GM12878 (cell line): Measurements from ENCODE around the gene SASH3. TPM values are rescaled to one million over a fixed set of nuclear protein-coding genes. Genes with fewer than 3 reads are reported as not detected.

Experiments
- ATAC-seq: fragments of 200-7000 bp; cut with Tn5 transposase; 3 replicates; pipeline ENCODE4 v1.9.1; 2020; ENCODE audit warnings: mild to moderate bottlenecking, moderate library complexity
- BruUV-seq: library from RNA; stranded (reverse); fragments of 400-500 nt; replicated peaks from 2 replicates; lab custom pipeline; 2021; lab: Mats Ljungman, UMichigan
- CTCF ChIA-PET: fragments of 300-600 bp; sonication (Branson Sonifier 250); formaldehyde crosslinking; extraction: SDS; loops from one replicate; lab custom pipeline; 2021; ENCODE audit warnings: inconsistent platforms; lab: Yijun Ruan, JAX
- POLR2A ChIA-PET: fragments of 350-600 bp; formaldehyde crosslinking; extraction: SDS; loops from one replicate; lab custom pipeline; 2021; ENCODE audit warnings: inconsistent platforms; lab: Charles Lee
- RAD21 ChIA-PET: fragments of 300-600 bp; sonication (Branson Sonifier 250); formaldehyde crosslinking; loops from one replicate; lab custom pipeline; 2023; ENCODE audit warnings: antibody characterized with exemption; ENCODE audit not compliant: unreplicated experiment; lab: Charles Lee
- SMC1A ChIA-PET: fragments of 300-600 bp; sonication (Branson Sonifier 250); formaldehyde crosslinking; loops from one replicate; lab custom pipeline; 2023; ENCODE audit not compliant: unreplicated experiment, uncharacterized antibody; lab: Charles Lee
- DNase-seq: peaks from one replicate; pipeline ENCODE4 v3.0.0-alpha.2; 2011; ENCODE audit warnings: low read depth, low spot score
- FAIRE-seq: peaks from 3 replicates; lab custom pipeline; 2011; peaks lifted over from hg19 to GRCh38; lab: Jason Lieb, UNC
- H2AFZ ChIP-seq: 2 replicates; pipeline ENCODE4 v1.6.0; 2011; ENCODE audit warnings: low read depth, low read length, control low read depth; ENCODE audit not compliant: control insufficient read depth
- H3K27ac ChIP-seq: 2 replicates; pipeline ENCODE4 v1.5.1; 2011; ENCODE audit warnings: control low read depth; ENCODE audit not compliant: control insufficient read depth, insufficient read depth
- H3K27me3 ChIP-seq, 2 experiments: replicated peaks in 1 of 2; 2 replicates each; pipeline versions ENCODE4 v1.6.0 to v1.6.1; 2011; ENCODE audit warnings: low read length in 1 of 2; ENCODE audit not compliant: control insufficient read depth in 2 of 2, insufficient read depth in 2 of 2
- H3K36me3 ChIP-seq, 2 experiments: 2 replicates each; pipeline ENCODE4 v1.5.1; 2011; ENCODE audit warnings: low read length in 1 of 2; ENCODE audit not compliant: control insufficient read depth in 2 of 2, insufficient read depth in 2 of 2
- H3K4me1 ChIP-seq: 2 replicates; pipeline ENCODE4 v1.6.1; 2011; ENCODE audit warnings: mild to moderate bottlenecking, low read length, moderate library complexity, mixed read lengths; ENCODE audit not compliant: control insufficient read depth, insufficient read depth
- H3K4me2 ChIP-seq: 2 replicates; pipeline ENCODE4 v1.6.0; 2011; ENCODE audit warnings: control low read depth; ENCODE audit not compliant: control insufficient read depth, insufficient read depth
- H3K4me3 ChIP-seq: fragments of 200-600 bp; sonication (generic); 2 replicates; pipeline ENCODE4 v1.5.1; 2016
- H3K79me2 ChIP-seq: 2 replicates; pipeline ENCODE4 v1.6.0; 2011; ENCODE audit warnings: low read length; ENCODE audit not compliant: control insufficient read depth, insufficient read depth
- H3K9ac ChIP-seq: 2 replicates; pipeline ENCODE4 v1.8.0; 2011; ENCODE audit warnings: low read length, control low read depth, mixed read lengths; ENCODE audit not compliant: control insufficient read depth, insufficient read depth
- H3K9me3 ChIP-seq: replicated peaks from 3 replicates; pipeline ENCODE4 v1.5.1; 2011; ENCODE audit warnings: mild to moderate bottlenecking, low read length; ENCODE audit not compliant: control insufficient read depth, insufficient read depth
- H4K20me1 ChIP-seq: 2 replicates; pipeline ENCODE4 v1.6.0; 2011; ENCODE audit not compliant: control insufficient read depth, insufficient read depth
- BCL11A ChIP-seq: IDR thresholded peaks from 2 replicates; pipeline ENCODE4 v1.6.1; 2011; ENCODE audit warnings: low read depth, low read length
- CHD2 ChIP-seq: IDR thresholded peaks from 2 replicates; pipeline ENCODE4 v1.6.1; 2011; ENCODE audit warnings: low read depth, low read length, improper control_type of control experiment, borderline replicate concordance
- ELK1 ChIP-seq: IDR thresholded peaks from 2 replicates; pipeline ENCODE4 v1.6.1; 2012; ENCODE audit warnings: low read depth, low read length, improper control_type of control experiment
- EP300 ChIP-seq, 2 experiments: fragments of 150-350 bp in 1 of 2; IDR thresholded peaks; 2 replicates each; pipeline ENCODE4 v1.6.1; 2011 to 2012; ENCODE audit warnings: low read depth in 2 of 2, low read length in 2 of 2, borderline replicate concordance in 1 of 2, improper control_type of control experiment in 1 of 2, inconsistent platforms in 1 of 2; ENCODE audit not compliant: control insufficient read depth in 1 of 2
- MEF2A ChIP-seq: IDR thresholded peaks from 2 replicates; pipeline ENCODE4 v1.6.1; 2011; ENCODE audit warnings: low read depth, mild to moderate bottlenecking, low read length, moderate library complexity; ENCODE audit not compliant: insufficient read depth
- RELB ChIP-seq: fragments of 450-650 bp; IDR thresholded peaks from 2 replicates; pipeline ENCODE4 v1.6.1; 2017; ENCODE audit warnings: low read depth, mild to moderate bottlenecking, moderate library complexity
- REST ChIP-seq: IDR thresholded peaks from 2 replicates; pipeline ENCODE4 v1.6.1; 2012; ENCODE audit warnings: mild to moderate bottlenecking, low read depth, low read length
- WRNIP1 ChIP-seq: IDR thresholded peaks from 2 replicates; pipeline ENCODE4 v1.6.1; 2011; ENCODE audit warnings: low read depth, low read length, improper control_type of control experiment, borderline replicate concordance
- WGBS: methylation state at CpG from one replicate; pipeline ENCODE4 v1.1.6; 2016; ENCODE audit warnings: low lambda C conversion rate; ENCODE audit not compliant: insufficient replicate concordance, insufficient coverage; ENCODE audit errors: missing lambda C conversion rate; 5-methylcytosine and 5-hydroxymethylcytosine counted together
- in situ Hi-C: fragments of 300-500 bp; cut with MboI; formaldehyde crosslinking; loops from 9 replicates; pipeline ENCODE4 v1.14.3; 2018; ENCODE audit warnings: mixed read lengths
- intact Hi-C: fragments of 100-400 bp; cut with micrococcal nuclease; formaldehyde crosslinking; loops from one replicate; pipeline ENCODE4 v1.14.2; 2022; ENCODE audit not compliant: unreplicated experiment
- polyA plus RNA-seq, 11 experiments: library from polyadenylated mRNA; depleted of rRNA in 4 of 11; unstranded in 6 of 11; stranded (reverse) in 5 of 11; fragments of >200 nt; fragmentation: Nextera tagmentation in 4 of 11; fragmentation: Illumina TruSeq in 1 of 11; extraction: Ambion mirVana in 4 of 11; extraction: Trizol in 1 of 11; gene quantifications; 1 replicate in 1 of 11; 2 replicates in 10 of 11; pipeline versions ENCODE4 v1.2.1 to v1.2.3, GENCODE V29; 2011 to 2016; ENCODE audit warnings: inconsistent platforms in 2 of 11, missing spikeins in 2 of 11, low read depth in 1 of 11
- total RNA-seq, 4 experiments: library from RNA; depleted of rRNA in 3 of 4; stranded (reverse); fragments of >200 nt in 3 of 4; fragmentation: Illumina TruSeq in 1 of 4; extraction: Trizol in 1 of 4; gene quantifications; 2 replicates each; pipeline versions ENCODE4 v1.2.1 to v1.2.3, GENCODE V29; 2013 to 2021

SASH3 gene
- total and polyA plus RNA-seq, 10 of the 15 experiments (the other 5 are each of a cell fraction or from before 2014, with no cell fraction given), result 23.1 to 233 (median 160) TPM

DNA sequence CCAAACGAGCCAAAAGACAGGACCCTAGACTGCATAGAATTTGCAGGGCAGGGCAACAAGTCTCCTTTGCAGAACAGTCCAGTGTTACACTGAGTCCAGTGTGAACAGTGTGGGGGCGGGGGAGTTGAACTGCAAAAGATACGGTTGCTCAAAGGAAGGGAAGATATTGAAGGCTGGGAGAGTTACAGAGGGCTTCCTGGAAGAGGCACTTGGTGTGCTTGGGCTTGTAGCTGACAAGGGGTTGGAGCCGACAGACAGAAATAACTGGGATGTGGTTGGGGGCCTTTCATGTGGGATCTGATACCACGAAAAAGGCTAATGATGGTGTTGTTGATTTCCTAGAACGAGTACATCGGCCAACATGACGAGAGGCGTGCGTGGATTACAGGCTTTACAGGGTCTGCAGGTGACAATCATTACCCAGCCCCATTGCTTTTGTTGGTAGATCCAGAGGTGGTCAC is 34.9 kb upstream of the SASH3 start:
- H3K9me3 ChIP-seq, result no peaks in the 10 kb centered on the region
- in situ Hi-C loops, result no loop called here
- TF ChIP-seq RELB, result no peak
- TF ChIP-seq WRNIP1, result no peak
- TF ChIP-seq CHD2, result no peak
- no peak for TF ChIP-seq MEF2A
- TF ChIP-seq BCL11A, result no peak
- TF ChIP-seq ELK1, result no peak
- TF ChIP-seq EP300 (IDR thresholded peaks at IDR 0.05; ENCODE audit: borderline replicate concordance in 1 of 2, control insufficient read depth in 1 of 2, low read depth in 2 of 2, low read length in 2 of 2), result no peak
- TF ChIP-seq REST, result no peak
- TF ChIP-seq, all 136 proteins: peak for 0
- FAIRE-seq (no peak), DNase-seq (no peak), ATAC-seq (no peak)
- Histone ChIP-seq H3K9ac (no peak overlapping the region), H3K79me2 (no peaks in the 10 kb centered on the region), H3K36me3 (no peaks in the 10 kb centered on the region), H2AFZ (no peak overlapping the region), H3K4me2 (no peak overlapping the region), H3K27ac (no peak overlapping the region), H3K27me3 (no peaks in the 10 kb centered on the region; a peak in 1 of 4 replicates), H3K4me1 (no peaks in the 10 kb centered on the region), H3K4me3 (no peak overlapping the region), H4K20me1 (no peaks in the 10 kb centered on the region)
- SMC1A ChIA-PET, result no interaction called here
- CTCF ChIA-PET, result interaction anchor here (0.9 to 1.7 kb wide), 3 partner anchors 10 to 81 kb away, joined by 3 to 4 read pairs (median 4); no protein-coding TSS in a partner anchor
- no TSS peak for BruUV-seq
- intact Hi-C loops, result no loop called here
- RAD21 ChIA-PET, result no interaction called here
- POLR2A ChIA-PET, result no interaction called here
- WGBS, result 54% methylated on average over 10 of the region's 10 CpGs
